ENCODE results near the gene C3orf80. TPM values are rescaled to one million over a fixed set of nuclear protein-coding genes. Genes with fewer than 3 reads are reported as not detected.
"Not testable (repeated sequence)": the region's sequence is repeated elsewhere in the genome, so short reads cannot be mapped to it uniquely, and the experiment has no call there.

The C3orf80 gene
- 0.35 TPM for polyA plus RNA-seq (2013, experiment 1 of 2)
- 0.44 TPM for polyA plus RNA-seq (2013, experiment 2 of 2)

GRCh38 chr3:160225176-160226025 lies at the start of gene C3orf80:
TSS of gene C3orf80 (plus strand) at chr3:160225422. CDS start at chr3:160225636, 214 bp downstream.
- Histone ChIP-seq H3K27me3 (ENCODE audit: insufficient read depth, low read length) (peaks cover 93% of the 10 kb centered on the region), H3K27ac (ENCODE audit: low read depth, low read length) (no peak within 1 kb of the TSS), H3K36me3 (ENCODE audit: insufficient read depth, low read length) (no peaks in the 10 kb centered on the region), H3K4me1 (ENCODE audit: insufficient read depth, low read length) (0 out of 2 replicates have a peak, but pooled peaks cover 5% of the 10 kb centered on the region), H3K4me3 (ENCODE audit: low read length) (peak within 1 kb of the TSS; percentile 56), H3K9ac (ENCODE audit: low read depth, low read length) (peak within 1 kb of the TSS; percentile 17; the same call in 1 of the 2 replicates), H3K9me3 (ENCODE audit: insufficient read depth, low read depth, low read length) (no peaks in the 10 kb centered on the region)
- under 1% methylated on average over 104 of the region's 104 CpGs for WGBS

GRCh38 chr3:160176923-160177322 lies 48.3 kb upstream of the C3orf80 start:
- Histone ChIP-seq H3K9ac (ENCODE audit: low read depth, low read length) (no peak overlapping the region), H3K36me3 (ENCODE audit: insufficient read depth, low read length) (no peaks in the 10 kb centered on the region), H3K27me3 (ENCODE audit: insufficient read depth, low read length) (no peaks in the 10 kb centered on the region), H3K27ac (ENCODE audit: low read depth, low read length) (no peak overlapping the region), H3K9me3 (ENCODE audit: insufficient read depth, low read depth, low read length) (peaks cover 11% of the 10 kb centered on the region), H3K4me3 (ENCODE audit: low read length) (no peak overlapping the region), H3K4me1 (ENCODE audit: insufficient read depth, low read length) (peaks cover 3% of the 10 kb centered on the region)

GRCh38 chr3:160178661-160179060 lies 46.6 kb upstream of the C3orf80 start:
- H3K27ac ChIP-seq (ENCODE audit: low read depth, low read length) = not testable (repeated sequence)

GRCh38 chr3:160179403-160179802 lies 45.8 kb upstream of the C3orf80 start:
- not testable (repeated sequence) for H3K9ac ChIP-seq (ENCODE audit: low read depth, low read length); H3K4me1 ChIP-seq (ENCODE audit: insufficient read depth, low read length); H3K27me3 ChIP-seq (ENCODE audit: insufficient read depth, low read length); H3K27ac ChIP-seq (ENCODE audit: low read depth, low read length); H3K4me3 ChIP-seq (ENCODE audit: low read length); H3K36me3 ChIP-seq (ENCODE audit: insufficient read depth, low read length)
- WGBS = 100% methylated on average over 2 of the region's 4 CpGs
- H3K9me3 ChIP-seq (ENCODE audit: insufficient read depth, low read depth, low read length) = peaks cover 11% of the 10 kb centered on the region

More at GRCh38 chr3:160178661-160179060, 46.6 kb upstream of the C3orf80 start:
- H3K4me3 ChIP-seq (ENCODE audit: low read length); H3K36me3 ChIP-seq (ENCODE audit: insufficient read depth, low read length); H3K27me3 ChIP-seq (ENCODE audit: insufficient read depth, low read length); H3K9ac ChIP-seq (ENCODE audit: low read depth, low read length); H3K4me1 ChIP-seq (ENCODE audit: insufficient read depth, low read length): not testable (repeated sequence)
- WGBS = 95% methylated on average over 33 of the region's 35 CpGs
- H3K9me3 ChIP-seq (ENCODE audit: insufficient read depth, low read depth, low read length) = peaks cover 11% of the 10 kb centered on the region

- WGBS = 91% methylated on average over 2 of the region's 2 CpGs
- Histone ChIP-seq H3K9me3 (ENCODE audit: insufficient read depth, low read depth, low read length) (peaks cover 11% of the 10 kb centered on the region), H3K4me3 (ENCODE audit: low read length) (no peak overlapping the region), H3K4me1 (ENCODE audit: insufficient read depth, low read length) (peaks cover 3% of the 10 kb centered on the region), H3K36me3 (ENCODE audit: insufficient read depth, low read length) (no peaks in the 10 kb centered on the region), H3K9ac (ENCODE audit: low read depth, low read length) (no peak overlapping the region), H3K27ac (ENCODE audit: low read depth, low read length) (no peak overlapping the region), H3K27me3 (ENCODE audit: insufficient read depth, low read length) (no peaks in the 10 kb centered on the region)
Measured at GRCh38 chr3:160179906-160180305, 45.3 kb upstream of the C3orf80 start.

- Histone ChIP-seq H3K27me3 (ENCODE audit: insufficient read depth, low read length) (no peaks in the 10 kb centered on the region), H3K4me3 (ENCODE audit: low read length) (no peak overlapping the region), H3K36me3 (ENCODE audit: insufficient read depth, low read length) (no peaks in the 10 kb centered on the region), H3K9ac (ENCODE audit: low read depth, low read length) (0 out of 2 replicates have a peak overlapping the region, but pooled peaks have one; percentile 28), H3K27ac (ENCODE audit: low read depth, low read length) (no peak overlapping the region), H3K9me3 (ENCODE audit: insufficient read depth, low read depth, low read length) (peaks cover 11% of the 10 kb centered on the region), H3K4me1 (ENCODE audit: insufficient read depth, low read length) (peaks cover 3% of the 10 kb centered on the region)
- 86% methylated on average over 10 of the region's 11 CpGs for WGBS
Measured at GRCh38 chr3:160180581-160181216, 44.5 kb upstream of the C3orf80 start.

- Histone ChIP-seq H3K4me1 (ENCODE audit: insufficient read depth, low read length) (peaks cover 3% of the 10 kb centered on the region), H3K36me3 (ENCODE audit: insufficient read depth, low read length) (no peaks in the 10 kb centered on the region), H3K27me3 (ENCODE audit: insufficient read depth, low read length) (no peaks in the 10 kb centered on the region), H3K4me3 (ENCODE audit: low read length) (no peak overlapping the region), H3K9me3 (ENCODE audit: insufficient read depth, low read depth, low read length) (no peaks in the 10 kb centered on the region), H3K27ac (ENCODE audit: low read depth, low read length) (no peak overlapping the region), H3K9ac (ENCODE audit: low read depth, low read length) (no peak overlapping the region)
- WGBS = 96% methylated on average over 4 of the region's 4 CpGs
Measured at GRCh38 chr3:160183345-160184076, 41.7 kb upstream of the C3orf80 start.

GRCh38 chr3:160184655-160185054 lies 40.6 kb upstream of the C3orf80 start:
- Histone ChIP-seq H3K27me3 (ENCODE audit: insufficient read depth, low read length) (no peaks in the 10 kb centered on the region), H3K9me3 (ENCODE audit: insufficient read depth, low read depth, low read length) (no peaks in the 10 kb centered on the region), H3K9ac (ENCODE audit: low read depth, low read length) (no peak overlapping the region; the same call in 1 of the 2 replicates), H3K36me3 (ENCODE audit: insufficient read depth, low read length) (no peaks in the 10 kb centered on the region), H3K27ac (ENCODE audit: low read depth, low read length) (no peak overlapping the region), H3K4me1 (ENCODE audit: insufficient read depth, low read length) (peaks cover 3% of the 10 kb centered on the region), H3K4me3 (ENCODE audit: low read length) (no peak overlapping the region)
- 95% methylated on average over 3 of the region's 3 CpGs for WGBS

- no peak overlapping the region for H3K9ac ChIP-seq (ENCODE audit: low read depth, low read length)
- no peaks in the 10 kb centered on the region for H3K4me1 ChIP-seq (ENCODE audit: insufficient read depth, low read length)
- no peaks in the 10 kb centered on the region for H3K9me3 ChIP-seq (ENCODE audit: insufficient read depth, low read depth, low read length)
- no peak overlapping the region for H3K4me3 ChIP-seq (ENCODE audit: low read length)
- no peaks in the 10 kb centered on the region for H3K36me3 ChIP-seq (ENCODE audit: insufficient read depth, low read length)
- no peak overlapping the region for H3K27ac ChIP-seq (ENCODE audit: low read depth, low read length)
- no peaks in the 10 kb centered on the region for H3K27me3 ChIP-seq (ENCODE audit: insufficient read depth, low read length)
Measured at GRCh38 chr3:160185751-160186150, 39.5 kb upstream of the C3orf80 start.

- Histone ChIP-seq H3K27ac (ENCODE audit: low read depth, low read length) (no peak overlapping the region), H3K9ac (ENCODE audit: low read depth, low read length) (no peak overlapping the region), H3K4me1 (ENCODE audit: insufficient read depth, low read length) (no peaks in the 10 kb centered on the region), H3K36me3 (ENCODE audit: insufficient read depth, low read length) (no peaks in the 10 kb centered on the region), H3K4me3 (ENCODE audit: low read length) (no peak overlapping the region), H3K9me3 (ENCODE audit: insufficient read depth, low read depth, low read length) (no peaks in the 10 kb centered on the region), H3K27me3 (ENCODE audit: insufficient read depth, low read length) (no peaks in the 10 kb centered on the region)
- WGBS = 97% methylated on average over 2 of the region's 2 CpGs
Measured at GRCh38 chr3:160187288-160187687, 37.9 kb upstream of the C3orf80 start.

Data from HUES64 (cell line).